Cardiac muscle cell (in vitro differentiated cells and primary cell): ENCODE data around the gene BRAT1. TPM values are rescaled to one million over a fixed set of nuclear protein-coding genes. Genes with fewer than 3 reads are reported as not detected.

Source experiments
- DNase-seq, 2 donors: peaks; one replicate each; pipeline versions ENCODE4 v3.0.0 to v3.0.0-alpha.2; 2010 to 2017; ENCODE audit warnings: low read depth in 1 of 2, low spot score in 1 of 2
- H3K27ac ChIP-seq: fragments of 200-600 bp; sonication (generic); 2 replicates; pipeline ENCODE4 v1.5.1; 2016
- H3K27me3 ChIP-seq: fragments of 200-600 bp; sonication (generic); 2 replicates; pipeline ENCODE4 v1.6.0; 2016; ENCODE audit warnings: control low read depth
- H3K36me3 ChIP-seq: fragments of 200-600 bp; sonication (generic); 2 replicates; pipeline ENCODE4 v1.5.1; 2016; ENCODE audit warnings: control low read depth
- H3K4me1 ChIP-seq: fragments of 200-600 bp; sonication (generic); 2 replicates; pipeline ENCODE4 v1.8.1; 2017; ENCODE audit warnings: low read depth, mild to moderate bottlenecking, mixed run types
- H3K4me3 ChIP-seq: fragments of 200-600 bp; sonication (generic); 2 replicates; pipeline ENCODE4 v1.5.1; 2016; ENCODE audit warnings: mild to moderate bottlenecking
- H3K9me3 ChIP-seq: fragments of 200-600 bp; sonication (generic); 2 replicates; pipeline ENCODE4 v1.5.1; 2017; ENCODE audit warnings: low read depth, mild to moderate bottlenecking, control low read depth
- CTCF ChIP-seq: IDR thresholded peaks from 2 replicates; pipeline ENCODE4 v1.5.1; 2012; ENCODE audit warnings: low read depth, mild to moderate bottlenecking, low read length
- polyA plus RNA-seq: library from polyadenylated mRNA; unstranded; fragments of >200 nt; fragmentation: Nextera tagmentation; extraction: Ambion mirVana; gene quantifications from 2 replicates; pipeline ENCODE4 v1.2.1, GENCODE V29; 2016
- total RNA-seq: library from RNA; depleted of rRNA; stranded (reverse); fragments of >200 nt; gene quantifications from 2 replicates; pipeline ENCODE4 v1.2.3, GENCODE V29; 2016

BRAT1 gene
- total and polyA plus RNA-seq, 2 experiments from 2014 or later, result 80.5 to 109 TPM

GRCh38 chr7:2499719-2500430, 55.4 kb downstream of the BRAT1 start:
- no peaks in the 10 kb centered on the region for H3K27me3 ChIP-seq
- no peak overlapping the region for H3K27ac ChIP-seq
- no peak for TF ChIP-seq CTCF
- peaks cover 2% of the 10 kb centered on the region for H3K4me1 ChIP-seq
- no peak overlapping the region for H3K4me3 ChIP-seq
- DNase-seq, result no peak
- H3K36me3 ChIP-seq, result no peaks in the 10 kb centered on the region
- no peaks in the 10 kb centered on the region for H3K9me3 ChIP-seq

GRCh38 chr7:2499181-2499580, 56.1 kb downstream of the BRAT1 start:
- no peaks in the 10 kb centered on the region for H3K9me3 ChIP-seq
- no peak for TF ChIP-seq CTCF
- H3K4me1 ChIP-seq, result peaks cover 5% of the 10 kb centered on the region
- H3K36me3 ChIP-seq, result no peaks in the 10 kb centered on the region
- H3K27ac ChIP-seq, result no peak overlapping the region
- H3K4me3 ChIP-seq, result no peak overlapping the region
- no peaks in the 10 kb centered on the region for H3K27me3 ChIP-seq
- DNase-seq, result no peak

- H3K4me1 ChIP-seq, result peaks cover 5% of the 10 kb centered on the region
- H3K9me3 ChIP-seq, result no peaks in the 10 kb centered on the region
- no peak overlapping the region for H3K27ac ChIP-seq
- no peak overlapping the region for H3K4me3 ChIP-seq
- no peak for DNase-seq
- H3K36me3 ChIP-seq, result no peaks in the 10 kb centered on the region
- H3K27me3 ChIP-seq, result no peaks in the 10 kb centered on the region
- TF ChIP-seq CTCF, result no peak
Observed at GRCh38 chr7:2498708-2499107, 56.6 kb downstream of the BRAT1 start.

- Histone ChIP-seq H3K27me3 (no peaks in the 10 kb centered on the region), H3K9me3 (no peaks in the 10 kb centered on the region), H3K4me3 (no peak overlapping the region), H3K4me1 (peaks cover 5% of the 10 kb centered on the region), H3K36me3 (no peaks in the 10 kb centered on the region), H3K27ac (no peak overlapping the region)
- no peak for DNase-seq
- no peak for TF ChIP-seq CTCF
Observed at GRCh38 chr7:2497500-2498336, 57.6 kb downstream of the BRAT1 start.

- no peak for TF ChIP-seq CTCF
- no peaks in the 10 kb centered on the region for H3K36me3 ChIP-seq
- no peak for DNase-seq
- no peak overlapping the region for H3K4me3 ChIP-seq
- H3K4me1 ChIP-seq, result peaks cover 5% of the 10 kb centered on the region
- no peak overlapping the region for H3K27ac ChIP-seq
- H3K9me3 ChIP-seq, result no peaks in the 10 kb centered on the region
- H3K27me3 ChIP-seq, result no peaks in the 10 kb centered on the region
Observed at GRCh38 chr7:2497065-2497464, 58.3 kb downstream of the BRAT1 start.
